Measurements from ENCODE around the gene SLC29A4.

GRCh38 chr7:5276611-5277010 lies 6.1 kb upstream of the SLC29A4 start:
- TF ChIP-seq CTCF (optimal IDR thresholded peaks at IDR 0.05 in 1 of 3, IDR thresholded peaks at IDR 0.05 in 1 of 3, conservative IDR thresholded peaks at IDR 0.05 in 1 of 3; ENCODE audit: extremely low read depth in 1 of 3, insufficient read depth in 2 of 3, low read length in 3 of 3) (no peak), EZH2 (IDR thresholded peaks at IDR 0.05; ENCODE audit: low read length) (no peak)

All from keratinocyte (primary cell).